AG04450 (cell line): Measurements from ENCODE around the gene DONSON. TPM values are rescaled to one million over a fixed set of nuclear protein-coding genes. Genes with fewer than 3 reads are reported as not detected.

Experiments
- CTCF ChIA-PET: fragments of 300-600, 350-600 bp; formaldehyde crosslinking; extraction: SDS; loops from one replicate; lab custom pipeline; 2022; ENCODE audit warnings: antibody characterized with exemption, inconsistent platforms; lab: Charles Lee
- POLR2A ChIA-PET: fragments of 350-600 bp; formaldehyde crosslinking; extraction: SDS; loops from one replicate; lab custom pipeline; 2021; ENCODE audit warnings: antibody characterized with exemption, inconsistent platforms; lab: Yijun Ruan, JAX
- DNase-seq: peaks from one replicate; pipeline ENCODE4 v3.0.0-alpha.2; 2011; ENCODE audit warnings: low read depth, low spot score
- H3K27ac ChIP-seq: one replicate; pipeline ENCODE4 v1.5.1; 2012; ENCODE audit warnings: low read depth, low read length, control low read depth
- H3K27me3 ChIP-seq: one replicate; pipeline ENCODE4 v1.6.0; 2012; ENCODE audit warnings: low read length; ENCODE audit not compliant: control insufficient read depth, insufficient read depth
- H3K4me3 ChIP-seq: 2 replicates; pipeline ENCODE4 v1.5.1; 2011; ENCODE audit warnings: mild to moderate bottlenecking, low read depth, low read length, control low read depth
- H3K9me3 ChIP-seq: 2 replicates; pipeline ENCODE4 v1.5.1; 2012; ENCODE audit warnings: low read length; ENCODE audit not compliant: control insufficient read depth, insufficient read depth
- polyA plus RNA-seq: library from polyadenylated mRNA; depleted of rRNA; stranded (reverse); fragments of >200 nt; gene quantifications from 2 replicates; pipeline ENCODE4 v1.2.3, GENCODE V29; 2011
- TF ChIP-seq, protein P1 (sequence below): IDR thresholded peaks from 2 replicates; pipeline ENCODE4 v1.5.1; 2011; ENCODE audit warnings: low read depth, low read length, control low read depth, inconsistent platforms

The DONSON gene
- polyA plus RNA-seq, 1 experiment, result 20.7 TPM

- TF ChIP-seq, protein P1, sequence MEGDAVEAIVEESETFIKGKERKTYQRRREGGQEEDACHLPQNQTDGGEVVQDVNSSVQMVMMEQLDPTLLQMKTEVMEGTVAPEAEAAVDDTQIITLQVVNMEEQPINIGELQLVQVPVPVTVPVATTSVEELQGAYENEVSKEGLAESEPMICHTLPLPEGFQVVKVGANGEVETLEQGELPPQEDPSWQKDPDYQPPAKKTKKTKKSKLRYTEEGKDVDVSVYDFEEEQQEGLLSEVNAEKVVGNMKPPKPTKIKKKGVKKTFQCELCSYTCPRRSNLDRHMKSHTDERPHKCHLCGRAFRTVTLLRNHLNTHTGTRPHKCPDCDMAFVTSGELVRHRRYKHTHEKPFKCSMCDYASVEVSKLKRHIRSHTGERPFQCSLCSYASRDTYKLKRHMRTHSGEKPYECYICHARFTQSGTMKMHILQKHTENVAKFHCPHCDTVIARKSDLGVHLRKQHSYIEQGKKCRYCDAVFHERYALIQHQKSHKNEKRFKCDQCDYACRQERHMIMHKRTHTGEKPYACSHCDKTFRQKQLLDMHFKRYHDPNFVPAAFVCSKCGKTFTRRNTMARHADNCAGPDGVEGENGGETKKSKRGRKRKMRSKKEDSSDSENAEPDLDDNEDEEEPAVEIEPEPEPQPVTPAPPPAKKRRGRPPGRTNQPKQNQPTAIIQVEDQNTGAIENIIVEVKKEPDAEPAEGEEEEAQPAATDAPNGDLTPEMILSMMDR, result no peak
- DNase-seq, result no peak
- no peaks in the 10 kb centered on the region for H3K27me3 ChIP-seq
- no peak overlapping the region for H3K27ac ChIP-seq
- POLR2A ChIA-PET, result no interaction called here
- H3K9me3 ChIP-seq, result peaks cover 10% of the 10 kb centered on the region
- no peak overlapping the region for H3K4me3 ChIP-seq
- CTCF ChIA-PET, result no interaction called here
Measured at GRCh38 chr21:33552999-33553598, 35.4 kb downstream of the DONSON start.

GRCh38 chr21:33552093-33552998 lies 36.1 kb downstream of the DONSON start:
- H3K27ac ChIP-seq, result no peak overlapping the region
- H3K27me3 ChIP-seq, result no peaks in the 10 kb centered on the region
- peaks cover 10% of the 10 kb centered on the region for H3K9me3 ChIP-seq
- POLR2A ChIA-PET, result interaction anchor here (0.7 to 1.1 kb wide), 2 partner anchors 9 to 34 kb away, joined by 3 read pairs; partner anchors contain the start of gene SON
- CTCF ChIA-PET, result interaction anchor here (1.1 kb wide), 1 partner anchor 53 kb away, joined by 4 read pairs; no protein-coding TSS in a partner anchor
- no peak for DNase-seq
- H3K4me3 ChIP-seq, result no peak overlapping the region
- TF ChIP-seq, protein P1, result no peak

- TF ChIP-seq, protein P1, result no peak
- POLR2A ChIA-PET, result interaction anchor here (0.7 to 1.1 kb wide), 2 partner anchors 9 to 33 kb away, joined by 3 read pairs; partner anchors contain the start of gene SON
- DNase-seq, result no peak
- Histone ChIP-seq H3K4me3 (no peak overlapping the region), H3K27me3 (no peaks in the 10 kb centered on the region), H3K9me3 (peaks cover 10% of the 10 kb centered on the region), H3K27ac (no peak overlapping the region)
- CTCF ChIA-PET, result interaction anchor here (1.1 kb wide), 1 partner anchor 54 kb away, joined by 4 read pairs; no protein-coding TSS in a partner anchor
Measured at GRCh38 chr21:33551664-33552063, 36.8 kb downstream of the DONSON start.

DNA sequence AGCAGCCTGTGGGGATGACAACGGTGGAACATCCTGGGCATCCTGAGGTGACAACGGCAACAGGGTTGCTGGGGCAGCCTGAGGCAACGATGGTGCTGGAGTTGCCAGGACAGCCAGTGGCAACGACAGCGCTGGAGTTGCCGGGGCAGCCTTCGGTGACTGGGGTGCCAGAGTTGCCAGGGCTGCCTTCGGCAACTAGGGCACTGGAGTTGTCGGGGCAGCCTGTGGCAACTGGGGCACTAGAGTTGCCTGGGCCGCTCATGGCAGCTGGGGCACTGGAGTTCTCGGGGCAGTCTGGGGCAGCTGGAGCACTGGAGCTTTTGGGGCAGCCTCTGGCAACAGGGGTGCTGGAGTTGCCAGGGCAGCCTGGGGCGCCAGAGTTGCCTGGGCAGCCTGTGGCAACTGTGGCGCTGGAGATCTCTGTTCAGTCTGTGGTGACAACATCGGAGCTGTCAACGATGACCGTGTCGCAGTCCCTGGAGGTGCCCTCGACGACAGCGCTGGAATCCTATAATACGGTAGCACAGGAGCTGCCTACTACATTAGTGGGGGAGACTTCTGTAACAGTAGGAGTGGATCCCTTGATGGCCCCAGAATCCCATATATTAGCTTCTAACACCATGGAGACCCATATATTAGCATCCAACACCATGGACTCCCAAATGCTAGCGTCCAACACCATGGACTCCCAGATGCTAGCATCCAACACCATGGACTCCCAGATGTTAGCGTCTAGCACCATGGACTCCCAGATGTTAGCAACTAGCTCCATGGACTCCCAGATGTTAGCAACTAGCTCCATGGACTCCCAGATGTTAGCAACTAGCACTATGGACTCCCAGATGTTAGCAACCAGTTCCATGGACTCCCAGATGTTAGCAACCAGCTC lies 37.5 kb downstream of the DONSON start:
- H3K27me3 ChIP-seq, result no peaks in the 10 kb centered on the region
- ChIA-PET POLR2A (interaction anchor here (0.7 to 1.1 kb wide), 2 partner anchors 8 to 33 kb away, joined by 3 read pairs; partner anchors contain the start of gene SON), CTCF (interaction anchor here (1.1 kb wide), 1 partner anchor 55 kb away, joined by 4 read pairs; no protein-coding TSS in a partner anchor)
- H3K4me3 ChIP-seq, result no peak overlapping the region
- peaks cover 10% of the 10 kb centered on the region for H3K9me3 ChIP-seq
- H3K27ac ChIP-seq, result no peak overlapping the region
- DNase-seq, result no peak
- TF ChIP-seq, protein P1, result no peak
